Nephron progenitor cell (in vitro differentiated cells): ENCODE data around the gene KLF13.

Source experiments
- DNase-seq: peaks from one replicate; pipeline ENCODE4 v3.0.0; 2021
- H3K27ac Mint-ChIP-seq: 2 replicates; pipeline ENCODE4 v1.8.0; 2021; ENCODE audit warnings: mild to moderate bottlenecking, moderate library complexity, mixed read lengths
- H3K27me3 Mint-ChIP-seq: 2 replicates; pipeline ENCODE4 v1.8.0; 2021; ENCODE audit warnings: mild to moderate bottlenecking, low read depth, mixed read lengths; ENCODE audit not compliant: poor library complexity
- H3K36me3 Mint-ChIP-seq: 2 replicates; pipeline ENCODE4 v1.8.0; 2021; ENCODE audit warnings: low read depth, mixed read lengths
- H3K4me1 Mint-ChIP-seq: 2 replicates; pipeline ENCODE4 v1.8.0; 2021; ENCODE audit warnings: mixed read lengths
- H3K4me3 Mint-ChIP-seq: 2 replicates; pipeline ENCODE4 v1.8.0; 2021; ENCODE audit warnings: mild to moderate bottlenecking, moderate library complexity, mixed read lengths
- H3K9me3 Mint-ChIP-seq: 2 replicates; pipeline ENCODE4 v1.8.0; 2021; ENCODE audit warnings: mild to moderate bottlenecking, moderate library complexity, mixed read lengths
- CTCF ChIP-seq: fragments of 200-600 bp; sonication (generic); IDR thresholded peaks from 2 replicates; pipeline ENCODE4 v1.5.0; 2021; ENCODE audit warnings: antibody characterized with exemption

The KLF13 gene

DNA sequence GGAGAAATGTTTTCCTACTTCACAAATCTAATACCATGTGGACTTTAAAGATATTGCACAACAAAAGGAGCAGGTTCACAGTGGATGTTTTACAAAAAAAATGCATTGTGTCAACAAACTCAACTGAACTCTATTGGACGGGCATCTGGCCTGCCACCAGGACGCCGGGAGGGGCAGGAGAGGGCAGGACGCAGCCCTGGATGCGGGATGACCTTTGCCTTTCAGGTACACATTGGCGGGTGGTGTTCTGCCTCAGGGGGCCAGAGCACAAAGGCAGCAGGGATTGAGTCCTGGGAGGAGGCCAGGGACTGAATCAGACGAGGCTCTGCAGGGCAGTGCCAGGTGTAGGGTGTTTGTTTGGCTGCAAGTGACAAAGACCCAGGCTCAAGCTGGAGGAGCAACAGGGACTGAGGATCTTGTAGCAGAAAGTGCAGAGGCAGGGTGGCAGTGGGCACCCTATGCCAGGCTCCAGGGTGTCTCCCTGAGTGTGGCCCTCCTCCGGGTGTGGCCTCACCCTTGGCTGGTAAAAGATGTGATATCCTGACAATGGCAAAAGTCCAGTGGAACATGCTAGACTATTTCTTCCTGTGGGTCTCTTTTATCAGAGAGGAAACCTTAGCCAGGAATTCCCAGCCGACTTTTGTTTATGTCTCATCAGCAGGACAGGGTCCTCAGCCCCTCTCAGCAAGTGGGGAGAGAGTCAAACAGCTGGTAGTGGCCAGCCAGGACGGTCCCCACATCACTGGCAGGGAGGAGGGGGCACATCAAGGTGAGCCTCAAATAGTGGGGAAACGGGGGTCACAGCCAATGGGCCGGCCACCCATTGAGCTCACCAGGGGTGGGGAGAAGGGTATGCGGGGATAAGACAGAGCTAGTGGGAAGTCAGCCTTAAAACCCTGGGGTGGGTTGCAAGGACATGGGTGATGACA is 29.7 kb upstream of the KLF13 start:
- no peak for TF ChIP-seq CTCF
- no peaks in the 10 kb centered on the region for H3K9me3 Mint-ChIP-seq
- H3K4me1 Mint-ChIP-seq = peaks cover 51% of the 10 kb centered on the region
- H3K36me3 Mint-ChIP-seq = no peaks in the 10 kb centered on the region
- H3K27ac Mint-ChIP-seq = no peak overlapping the region
- H3K4me3 Mint-ChIP-seq = no peak overlapping the region
- H3K27me3 Mint-ChIP-seq = peaks cover 25% of the 10 kb centered on the region
- DNase-seq = no peak

GRCh38 chr15:31297575-31298456 is 28.8 kb upstream of the KLF13 start:
- no peak for DNase-seq
- no peaks in the 10 kb centered on the region for H3K36me3 Mint-ChIP-seq
- peaks cover 55% of the 10 kb centered on the region for H3K4me1 Mint-ChIP-seq
- H3K9me3 Mint-ChIP-seq = no peaks in the 10 kb centered on the region
- H3K27me3 Mint-ChIP-seq = peaks cover 16% of the 10 kb centered on the region
- no peak for TF ChIP-seq CTCF
- no peak overlapping the region for H3K4me3 Mint-ChIP-seq
- H3K27ac Mint-ChIP-seq = no peak overlapping the region

DNA sequence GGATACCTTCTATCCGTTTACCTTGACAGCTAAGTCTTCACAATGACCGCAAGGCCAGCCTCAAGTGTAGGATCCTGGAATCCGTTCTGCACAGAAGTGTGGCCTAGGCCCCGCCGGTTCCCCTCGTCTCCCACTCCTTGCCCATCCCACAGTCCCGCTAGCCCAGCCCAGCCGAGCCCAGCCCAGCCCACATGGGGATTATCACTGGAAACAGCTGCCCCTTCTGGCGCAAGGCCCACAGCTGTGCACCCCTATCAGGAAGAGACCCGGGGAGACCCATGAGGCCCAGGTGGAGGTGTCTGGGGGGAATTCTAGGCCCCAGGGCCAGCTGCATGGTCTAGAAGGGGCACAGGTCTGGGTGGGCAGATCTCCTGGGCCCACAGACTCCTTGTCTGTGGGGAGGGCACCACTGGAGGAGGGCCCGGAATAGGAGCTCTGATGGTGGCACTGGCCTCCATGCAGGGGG is 27.9 kb upstream of the KLF13 start:
- Mint-ChIP-seq H3K9me3 (no peaks in the 10 kb centered on the region), H3K36me3 (no peaks in the 10 kb centered on the region), H3K4me1 (peaks cover 60% of the 10 kb centered on the region), H3K4me3 (no peak overlapping the region), H3K27ac (no peak overlapping the region), H3K27me3 (peaks cover 12% of the 10 kb centered on the region)
- no peak for DNase-seq
- no peak for TF ChIP-seq CTCF

DNA sequence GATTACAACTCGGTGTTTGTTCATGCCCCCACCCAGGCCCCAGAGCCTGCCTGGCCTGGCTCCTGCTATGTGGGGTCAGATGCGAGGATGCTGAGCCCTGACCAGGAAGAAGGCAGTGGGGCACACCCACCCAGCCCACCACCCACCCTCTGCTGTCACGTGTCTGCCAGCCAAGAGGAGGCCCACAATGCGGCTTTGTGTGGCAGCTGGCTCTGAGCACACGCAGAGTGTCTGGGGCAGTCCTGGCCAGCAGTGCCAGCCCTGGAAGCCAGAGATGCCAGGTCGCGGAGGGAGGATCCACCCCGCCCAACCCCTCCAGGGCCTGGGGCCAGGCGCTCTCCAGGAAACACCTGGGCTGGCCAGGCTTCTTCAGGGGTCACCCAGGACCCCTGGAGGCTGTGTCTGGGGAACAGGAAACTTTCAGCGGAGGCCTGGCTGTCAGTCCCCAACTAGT is 26.4 kb upstream of the KLF13 start:
- no peak for TF ChIP-seq CTCF
- DNase-seq = no peak
- Mint-ChIP-seq H3K27ac (no peak overlapping the region), H3K36me3 (no peaks in the 10 kb centered on the region), H3K27me3 (peaks cover 15% of the 10 kb centered on the region), H3K4me3 (no peak overlapping the region), H3K4me1 (peaks cover 68% of the 10 kb centered on the region), H3K9me3 (no peaks in the 10 kb centered on the region)

- TF ChIP-seq CTCF = no peak
- Mint-ChIP-seq H3K27me3 (peaks cover 20% of the 10 kb centered on the region), H3K9me3 (no peaks in the 10 kb centered on the region), H3K36me3 (no peaks in the 10 kb centered on the region), H3K4me1 (peaks cover 67% of the 10 kb centered on the region), H3K4me3 (no peak overlapping the region), H3K27ac (no peak overlapping the region)
- DNase-seq = no peak
Measured at GRCh38 chr15:31300981-31301672, 25.5 kb upstream of the KLF13 start.
